IMR-90 (cell line): ENCODE data around the gene NAV2. TPM values are rescaled to one million over a fixed set of nuclear protein-coding genes. Genes with fewer than 3 reads are reported as not detected.

Experiments used
- ATAC-seq: fragments of 200-7000 bp; cut with Tn5 transposase; 2 replicates; pipeline ENCODE4 v1.9.1; 2020; ENCODE audit warnings: low read depth, mild to moderate bottlenecking, moderate library complexity
- BruUV-seq: library from RNA; stranded (reverse); fragments of 400-500 nt; replicated peaks from 2 replicates; lab custom pipeline; 2021; lab: Mats Ljungman, UMichigan
- CTCF ChIA-PET: fragments of 300-600 bp; formaldehyde crosslinking; extraction: SDS; loops from one replicate; lab custom pipeline; 2021; ENCODE audit warnings: antibody characterized with exemption; lab: Yijun Ruan, JAX
- POLR2A ChIA-PET: fragments of 300-600 bp; sonication (Branson Sonifier 250); formaldehyde crosslinking; loops from one replicate; lab custom pipeline; 2022; ENCODE audit warnings: antibody characterized with exemption; ENCODE audit not compliant: unreplicated experiment; lab: Charles Lee
- DNase-seq: peaks from one replicate; pipeline ENCODE4 v3.0.0; 2013
- H2AFZ ChIP-seq: replicated peaks from 2 replicates; pipeline ENCODE3; 2013; ENCODE audit warnings: low read length, mild to moderate bottlenecking; ENCODE audit not compliant: poor library complexity
- H2AK5ac ChIP-seq: 2 replicates; pipeline ENCODE4 v1.6.1; 2013; ENCODE audit warnings: low read depth, low read length, inconsistent platforms
- H2AK9ac ChIP-seq: replicated peaks from 2 replicates; pipeline ENCODE3; 2013; ENCODE audit warnings: mild to moderate bottlenecking, low read depth, low read length, moderate library complexity; ENCODE audit not compliant: poor library complexity
- H2BK120ac ChIP-seq: 2 replicates; pipeline ENCODE4 v1.6.1; 2013; ENCODE audit warnings: low read depth, low read length, inconsistent platforms
- H2BK15ac ChIP-seq: 3 replicates; pipeline ENCODE4 v1.6.1; 2013; ENCODE audit warnings: low read depth, low read length, inconsistent platforms
- H2BK20ac ChIP-seq: 2 replicates; pipeline ENCODE4 v1.6.1; 2013; ENCODE audit warnings: low read depth, mild to moderate bottlenecking, inconsistent platforms, low read length, moderate library complexity
- H2BK5ac ChIP-seq: 2 replicates; pipeline ENCODE4 v1.6.1; 2013; ENCODE audit warnings: mild to moderate bottlenecking, low read depth, low read length, inconsistent platforms; ENCODE audit not compliant: poor library complexity, severe bottlenecking
- H3K14ac ChIP-seq: replicated peaks from 2 replicates; pipeline ENCODE4 v1.6.1; 2013; ENCODE audit warnings: low read depth, low read length, inconsistent platforms
- H3K18ac ChIP-seq: 2 replicates; pipeline ENCODE4 v1.6.1; 2013; ENCODE audit warnings: low read depth, low read length, control low read depth
- H3K23ac ChIP-seq: 2 replicates; pipeline ENCODE4 v1.6.1; 2013; ENCODE audit warnings: low read depth, low read length, inconsistent platforms
- H3K27ac ChIP-seq: 2 replicates; pipeline ENCODE4 v1.5.1; 2013; ENCODE audit warnings: mild to moderate bottlenecking, control low read depth, low read length; ENCODE audit not compliant: insufficient read depth
- H3K27me3 ChIP-seq: 2 replicates; pipeline ENCODE4 v1.6.1; 2013; ENCODE audit warnings: low read length; ENCODE audit not compliant: control insufficient read depth, insufficient read depth
- H3K36me3 ChIP-seq: 2 replicates; pipeline ENCODE4 v1.6.1; 2013; ENCODE audit warnings: low read length, mixed read lengths; ENCODE audit not compliant: control insufficient read depth, insufficient read depth
- H3K4ac ChIP-seq: 2 replicates; pipeline ENCODE4 v1.6.1; 2013; ENCODE audit warnings: low read depth, low read length, inconsistent platforms
- H3K4me1 ChIP-seq: 2 replicates; pipeline ENCODE4 v1.6.1; 2013; ENCODE audit warnings: low read length, mixed read lengths; ENCODE audit not compliant: control insufficient read depth, insufficient read depth
- H3K4me2 ChIP-seq: 2 replicates; pipeline ENCODE4 v1.6.1; 2013; ENCODE audit warnings: low read depth, mild to moderate bottlenecking, control low read depth, low read length, moderate library complexity
- H3K4me3 ChIP-seq: 2 replicates; pipeline ENCODE4 v1.5.1; 2013; ENCODE audit warnings: low read depth, mild to moderate bottlenecking, control low read depth, low read length, moderate library complexity; ENCODE audit not compliant: insufficient read depth
- H3K56ac ChIP-seq: 2 replicates; pipeline ENCODE4 v1.6.1; 2013; ENCODE audit warnings: low read length, inconsistent platforms; ENCODE audit not compliant: insufficient read depth; ENCODE audit errors: extremely low read depth
- H3K79me1 ChIP-seq, 2 experiments: 2 replicates each; pipeline ENCODE4 v1.6.1; 2013; ENCODE audit warnings: low read length in 2 of 2, inconsistent platforms in 1 of 2, low read depth in 1 of 2
- H3K9ac ChIP-seq: 2 replicates; pipeline ENCODE4 v1.6.1; 2013; ENCODE audit warnings: low read depth, low read length, control low read depth
- H3K9me1 ChIP-seq: 2 replicates; pipeline ENCODE4 v1.6.1; 2013; ENCODE audit warnings: low read length, inconsistent platforms; ENCODE audit not compliant: insufficient read depth
- H3K9me3 ChIP-seq: 2 replicates; pipeline ENCODE4 v1.6.1; 2013; ENCODE audit warnings: low read length; ENCODE audit not compliant: control insufficient read depth, insufficient read depth
- H4K20me1 ChIP-seq: 2 replicates; pipeline ENCODE4 v1.6.1; 2013; ENCODE audit warnings: low read length, inconsistent platforms; ENCODE audit not compliant: insufficient read depth
- H4K5ac ChIP-seq: 2 replicates; pipeline ENCODE4 v1.6.1; 2013; ENCODE audit warnings: mild to moderate bottlenecking, low read depth, low read length, control low read depth
- H4K8ac ChIP-seq, 2 experiments: 2 replicates each; pipeline ENCODE4 v1.6.1; 2013; ENCODE audit warnings: low read depth in 2 of 2, low read length in 2 of 2, control low read depth in 1 of 2, inconsistent platforms in 1 of 2
- H4K91ac ChIP-seq: 2 replicates; pipeline ENCODE4 v1.6.1; 2013; ENCODE audit warnings: low read depth, low read length, inconsistent platforms; ENCODE audit not compliant: insufficient read depth
- CEBPB ChIP-seq: IDR thresholded peaks from 2 replicates; pipeline ENCODE4 v1.6.1; 2012; ENCODE audit warnings: low read depth, low read length, improper control_type of control experiment
- CHD1 ChIP-seq: IDR thresholded peaks from 2 replicates; pipeline ENCODE4 v1.6.1; 2012; ENCODE audit warnings: low read depth, low read length, improper control_type of control experiment
- MXI1 ChIP-seq: IDR thresholded peaks from 2 replicates; pipeline ENCODE4 v1.6.1; 2012; ENCODE audit warnings: low read depth, mild to moderate bottlenecking, low read length, moderate library complexity, borderline replicate concordance
- POLR2A ChIP-seq: IDR thresholded peaks from 2 replicates; pipeline ENCODE4 v1.6.1; 2012; ENCODE audit warnings: mild to moderate bottlenecking, low read depth, low read length
- RAD21 ChIP-seq: IDR thresholded peaks from 2 replicates; pipeline ENCODE4 v1.6.1; 2012; ENCODE audit warnings: low read length, improper control_type of control experiment
- RCOR1 ChIP-seq: IDR thresholded peaks from 2 replicates; pipeline ENCODE4 v1.6.1; 2012; ENCODE audit warnings: mild to moderate bottlenecking, low read length, improper control_type of control experiment; ENCODE audit not compliant: insufficient replicate concordance
- RFX5 ChIP-seq: IDR thresholded peaks from 2 replicates; pipeline ENCODE4 v1.8.0; 2012; ENCODE audit warnings: low read depth, mild to moderate bottlenecking, low read length, moderate library complexity
- SMC3 ChIP-seq: fragments of 150-350 bp; IDR thresholded peaks from 2 replicates; pipeline ENCODE4 v1.6.1; 2016; ENCODE audit warnings: low read depth, mild to moderate bottlenecking, antibody characterized with exemption, low read length, moderate library complexity
- WGBS, 2 experiments: methylation state at CpG; one replicate each; pipeline versions ENCODE4 v1.1.5 to v1.1.7; 2013; ENCODE audit warnings: missing lambda C conversion rate in 2 of 2; ENCODE audit not compliant: insufficient read length in 1 of 2; ENCODE audit errors: extremely low coverage in 2 of 2; 5-methylcytosine and 5-hydroxymethylcytosine counted together
- dilution Hi-C: fragments of 300-500 bp; cut with HindIII; formaldehyde crosslinking; loops from one replicate; pipeline ENCODE4 v1.14.3; 2018; ENCODE audit warnings: low sequenced_read_pairs; ENCODE audit not compliant: unreplicated experiment
- in situ Hi-C: fragments of 300-500 bp; cut with MboI; formaldehyde crosslinking; loops from 3 replicates; pipeline ENCODE4 v1.14.3; 2019; ENCODE audit warnings: low sequenced_read_pairs, inconsistent platforms, mixed read lengths
- intact Hi-C: fragments of 100-400 bp; cut with micrococcal nuclease; formaldehyde crosslinking; loops from 2 replicates; pipeline ENCODE4 v1.10.0; 2022
- polyA plus RNA-seq, 3 experiments: library from polyadenylated mRNA; depleted of rRNA; stranded (reverse); fragments of >200 nt; gene quantifications; 2 replicates each; pipeline ENCODE4 v1.2.3, GENCODE V29; 2012; ENCODE audit warnings: low replicate concordance in 1 of 3
- total RNA-seq: library from RNA; depleted of rRNA; stranded (reverse); fragments of >200 nt; gene quantifications from 2 replicates; pipeline ENCODE4 v1.2.3, GENCODE V29; 2012

The NAV2 gene
- total and polyA plus RNA-seq, 2 of the 4 experiments (the other 2 are of a cell fraction), result 4.5 to 12.6 TPM

DNA sequence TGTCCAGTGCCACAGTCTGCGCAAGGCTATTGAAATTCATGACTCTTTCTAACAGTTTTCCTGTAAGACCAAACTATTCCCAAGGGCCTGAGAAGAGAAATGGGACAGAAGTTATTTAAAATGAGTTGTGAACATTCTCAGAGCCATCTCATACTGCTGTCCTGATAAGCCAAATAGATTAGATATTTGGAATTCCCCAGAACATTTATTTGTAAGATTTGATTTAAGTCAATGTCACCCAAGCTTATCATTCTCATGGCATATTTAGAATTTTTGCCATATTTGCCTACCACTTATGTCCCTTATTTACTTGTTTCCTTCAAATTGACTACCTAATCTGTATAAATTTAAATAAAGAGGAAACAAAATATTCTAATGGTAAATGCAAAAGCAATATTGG lies 82.4 kb downstream of the NAV2 start:
- no peaks in the 10 kb centered on the region for H3K27me3 ChIP-seq
- H3K18ac ChIP-seq, result no peak overlapping the region
- H3K23ac ChIP-seq, result no peak overlapping the region
- H4K20me1 ChIP-seq, result peaks cover 59% of the 10 kb centered on the region
- TF ChIP-seq CEBPB, result no peak
- no peak for TF ChIP-seq RCOR1
- no peak for TF ChIP-seq CHD1
- no peak for TF ChIP-seq RAD21
- no peak for TF ChIP-seq SMC3
- TF ChIP-seq RFX5, result no peak
- no peak for TF ChIP-seq MXI1
- no peak for TF ChIP-seq POLR2A
- no peak overlapping the region for H2BK120ac ChIP-seq
- BruUV-seq, result no TSS peak
- no peak overlapping the region for H3K9ac ChIP-seq
- ATAC-seq (no peak; the same call in 1 of the 2 replicates), DNase-seq (no peak)
- ChIA-PET CTCF (no interaction called here), POLR2A (no interaction called here)
- H2AK5ac ChIP-seq, result no peak overlapping the region
- no peaks in the 10 kb centered on the region; the same call in 1 of the 2 replicates for H3K9me1 ChIP-seq
- H3K4ac ChIP-seq, result no peak overlapping the region
- dilution Hi-C loops, result no loop called here
- no CpG with 5 or more reads among the region's 1 CpG for WGBS, 2 experiments
- H3K79me1 ChIP-seq, result peaks cover 44 to 49% of the 10 kb centered on the region in 2 experiments
- H4K8ac ChIP-seq, result no peak overlapping the region
- no peak overlapping the region for H2AFZ ChIP-seq
- no peak overlapping the region for H3K4me2 ChIP-seq
- intact Hi-C loops, result no loop called here
- H2BK5ac ChIP-seq, result no peak overlapping the region
- H2AK9ac ChIP-seq, result no peak overlapping the region
- no peak overlapping the region for H2BK20ac ChIP-seq
- in situ Hi-C loops, result no loop called here
- H3K27ac ChIP-seq, result no peak overlapping the region
- H4K5ac ChIP-seq, result no peak overlapping the region
- H2BK15ac ChIP-seq, result no peak overlapping the region
- H3K14ac ChIP-seq, result no peak overlapping the region
- H3K4me3 ChIP-seq, result no peak overlapping the region
- 0 out of 2 replicates have a peak, but pooled peaks cover 1% of the 10 kb centered on the region for H3K4me1 ChIP-seq
- no peaks in the 10 kb centered on the region for H3K9me3 ChIP-seq
- H3K36me3 ChIP-seq, result no peaks in the 10 kb centered on the region; the same call in 1 of the 2 replicates
- H3K56ac ChIP-seq, result no peak overlapping the region
- H4K91ac ChIP-seq, result no peak overlapping the region
